Left ventricle myocardium inferior (tissue), 1 donor: Measurements from ENCODE around the gene GRM7. TPM values are rescaled to one million over a fixed set of nuclear protein-coding genes. Genes with fewer than 3 reads are reported as not detected.

ENCODE experiments used
- DNase-seq: peaks from one replicate; pipeline ENCODE4 v3.0.0-alpha.2; 2020
- H3K27ac ChIP-seq: fragments of 200-600 bp; replicated peaks from 2 replicates; pipeline ENCODE4 v1.8.0; 2021
- H3K27me3 ChIP-seq: fragments of 200-600 bp; 2 replicates; pipeline ENCODE4 v1.8.0; 2021; ENCODE audit warnings: low read depth
- H3K36me3 ChIP-seq: fragments of 200-600 bp; 2 replicates; pipeline ENCODE4 v1.8.0; 2021
- H3K4me1 ChIP-seq: fragments of 200-600 bp; 2 replicates; pipeline ENCODE4 v1.8.0; 2021
- H3K4me3 ChIP-seq: fragments of 200-600 bp; 2 replicates; pipeline ENCODE4 v1.8.0; 2021; ENCODE audit warnings: mild to moderate bottlenecking, moderate library complexity
- H3K9me3 ChIP-seq: fragments of 200-600 bp; replicated peaks from 2 replicates; pipeline ENCODE4 v1.8.0; 2021
- intact Hi-C: fragments of 100-400 bp; cut with micrococcal nuclease; formaldehyde crosslinking; loops from one replicate; pipeline ENCODE4 v1.11.0; 2022
- total RNA-seq: library from RNA; stranded (reverse); fragmentation: NEBNext Ultra II Directional; extraction: Animal tissue kit (Norgen Biotek cat#: 25700); gene quantifications from one replicate; pipeline ENCODE4 v1.2.1, GENCODE V29; 2021
- TF ChIP-seq, protein P1 (sequence below): fragments of 200-600 bp; IDR thresholded peaks from 2 replicates; pipeline ENCODE4 v1.8.0; 2021; ENCODE audit warnings: antibody characterized with exemption, mild to moderate bottlenecking, borderline replicate concordance
- donor health status: DM: no; HTN: yes; CAD: no; lungs with severe emphysema.

GRM7 gene
- total RNA-seq, 1 donor from 2014 or later, result not detected

DNA sequence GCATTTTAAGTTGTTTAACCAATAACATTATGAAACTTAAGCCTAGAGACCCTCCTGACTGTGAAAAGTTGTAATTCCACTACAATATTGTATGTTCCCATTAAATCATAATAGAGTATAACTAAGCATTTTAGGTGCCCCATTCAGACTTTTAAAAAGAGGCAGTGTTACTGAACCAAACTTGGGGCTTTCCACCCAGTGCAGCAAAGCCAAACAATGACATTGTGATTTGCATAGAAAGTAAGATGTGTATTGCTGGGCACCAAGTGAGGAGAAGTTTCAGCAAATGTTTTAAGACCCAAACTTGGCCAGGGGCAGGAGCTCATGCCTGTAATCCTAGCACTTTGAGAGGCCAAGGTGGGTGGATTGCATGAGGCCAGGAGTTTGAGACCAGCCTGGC, 706.2 kb downstream of the GRM7 start:
- H3K4me1 ChIP-seq, result no peaks in the 10 kb centered on the region
- intact Hi-C loops, result no loop called here
- no peaks in the 10 kb centered on the region for H3K27me3 ChIP-seq
- TF ChIP-seq, protein P1, sequence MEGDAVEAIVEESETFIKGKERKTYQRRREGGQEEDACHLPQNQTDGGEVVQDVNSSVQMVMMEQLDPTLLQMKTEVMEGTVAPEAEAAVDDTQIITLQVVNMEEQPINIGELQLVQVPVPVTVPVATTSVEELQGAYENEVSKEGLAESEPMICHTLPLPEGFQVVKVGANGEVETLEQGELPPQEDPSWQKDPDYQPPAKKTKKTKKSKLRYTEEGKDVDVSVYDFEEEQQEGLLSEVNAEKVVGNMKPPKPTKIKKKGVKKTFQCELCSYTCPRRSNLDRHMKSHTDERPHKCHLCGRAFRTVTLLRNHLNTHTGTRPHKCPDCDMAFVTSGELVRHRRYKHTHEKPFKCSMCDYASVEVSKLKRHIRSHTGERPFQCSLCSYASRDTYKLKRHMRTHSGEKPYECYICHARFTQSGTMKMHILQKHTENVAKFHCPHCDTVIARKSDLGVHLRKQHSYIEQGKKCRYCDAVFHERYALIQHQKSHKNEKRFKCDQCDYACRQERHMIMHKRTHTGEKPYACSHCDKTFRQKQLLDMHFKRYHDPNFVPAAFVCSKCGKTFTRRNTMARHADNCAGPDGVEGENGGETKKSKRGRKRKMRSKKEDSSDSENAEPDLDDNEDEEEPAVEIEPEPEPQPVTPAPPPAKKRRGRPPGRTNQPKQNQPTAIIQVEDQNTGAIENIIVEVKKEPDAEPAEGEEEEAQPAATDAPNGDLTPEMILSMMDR, result no peak
- no peak for DNase-seq
- H3K9me3 ChIP-seq, result peaks cover 18% of the 10 kb centered on the region
- H3K36me3 ChIP-seq, result no peaks in the 10 kb centered on the region
- no peak overlapping the region for H3K4me3 ChIP-seq
- no peak overlapping the region for H3K27ac ChIP-seq

DNA sequence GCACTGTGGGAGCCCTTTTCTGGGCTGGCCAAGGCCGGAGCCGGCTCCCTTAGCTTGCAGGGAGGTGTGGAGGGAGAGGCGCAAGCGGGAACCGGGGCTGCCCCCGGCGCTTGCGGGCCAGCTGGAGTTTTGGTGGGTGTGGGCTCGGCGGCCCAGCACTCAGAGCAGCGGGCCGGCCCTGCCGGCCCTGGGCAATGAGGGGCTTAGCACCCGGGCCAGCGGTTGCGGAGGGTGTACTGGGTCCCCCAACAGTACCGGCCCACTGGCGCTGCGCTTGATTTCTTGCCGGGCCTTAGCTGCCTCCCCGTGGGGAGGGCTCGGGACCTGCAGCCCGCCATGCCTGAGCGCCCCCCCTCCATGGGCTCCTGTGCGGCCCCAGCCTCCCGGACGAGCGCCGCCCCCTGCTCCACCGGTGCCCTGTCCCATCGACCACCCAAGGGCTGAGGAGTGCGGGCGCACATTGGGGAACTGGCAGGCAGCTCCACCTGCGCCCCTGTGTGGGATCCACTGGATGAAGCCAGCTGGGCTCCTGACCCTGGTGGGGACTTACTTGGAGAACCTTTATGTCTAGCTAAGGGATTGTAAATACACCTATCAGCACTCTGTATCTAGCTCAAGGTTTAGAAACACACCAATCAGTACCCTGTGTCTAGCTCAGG, 707.7 kb downstream of the GRM7 start:
- Histone ChIP-seq H3K4me1 (no peaks in the 10 kb centered on the region), H3K27me3 (no peaks in the 10 kb centered on the region), H3K4me3 (no peak overlapping the region), H3K9me3 (peaks cover 20% of the 10 kb centered on the region), H3K36me3 (no peaks in the 10 kb centered on the region), H3K27ac (no peak overlapping the region)
- intact Hi-C loops, result no loop called here
- DNase-seq, result no peak
- TF ChIP-seq, protein P1, result no peak

DNA sequence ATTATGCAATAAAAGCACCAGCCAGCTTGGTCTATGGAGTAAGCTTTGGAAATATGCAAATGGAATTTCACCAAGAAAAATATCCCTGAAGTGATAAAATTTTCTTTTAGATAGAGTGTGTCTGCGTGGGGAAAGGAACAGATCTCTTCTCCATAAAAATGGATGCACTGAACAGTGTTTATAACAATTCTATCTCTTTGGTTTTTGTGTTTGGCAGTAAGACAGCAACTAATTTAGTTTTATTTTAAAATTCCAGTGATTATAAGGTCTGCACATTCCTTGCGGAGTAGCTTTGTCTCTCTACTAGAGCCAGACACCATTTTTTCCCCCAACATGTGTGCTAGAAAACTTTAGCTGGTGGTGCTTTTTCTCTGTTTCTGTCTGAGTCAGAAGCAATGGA, 712.4 kb downstream of the GRM7 start:
- H3K4me3 ChIP-seq, result no peak overlapping the region
- no peaks in the 10 kb centered on the region for H3K36me3 ChIP-seq
- intact Hi-C loops, result no loop called here
- H3K27me3 ChIP-seq, result no peaks in the 10 kb centered on the region
- peaks cover 5% of the 10 kb centered on the region for H3K4me1 ChIP-seq
- no peak for DNase-seq
- TF ChIP-seq, protein P1, result no peak
- H3K27ac ChIP-seq, result peak overlapping the region; percentile 16
- H3K9me3 ChIP-seq, result peaks cover 20% of the 10 kb centered on the region

DNA sequence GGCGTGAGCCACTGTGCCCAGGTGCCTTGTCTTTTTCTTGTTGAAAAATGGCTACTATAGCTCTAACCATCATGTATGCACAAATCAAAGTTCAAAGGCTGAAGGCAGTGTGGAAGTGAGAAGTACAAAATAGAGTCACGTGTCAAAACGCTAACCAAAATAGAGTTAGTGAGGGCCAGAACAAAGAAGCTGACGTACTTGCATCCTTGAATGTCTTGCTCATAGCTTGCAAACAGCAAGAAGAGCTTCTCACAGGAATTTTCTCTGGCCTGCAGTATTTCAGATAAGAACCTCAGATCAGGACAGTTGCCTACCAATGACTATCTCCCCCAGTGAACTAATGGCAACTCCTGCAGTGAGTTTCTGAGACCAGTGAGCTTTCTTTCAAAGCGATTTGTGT, 713.5 kb downstream of the GRM7 start:
- no peaks in the 10 kb centered on the region for H3K36me3 ChIP-seq
- H3K27me3 ChIP-seq, result no peaks in the 10 kb centered on the region
- peaks cover 20% of the 10 kb centered on the region for H3K9me3 ChIP-seq
- no peak overlapping the region for H3K27ac ChIP-seq
- DNase-seq, result no peak
- H3K4me1 ChIP-seq, result peaks cover 5% of the 10 kb centered on the region
- intact Hi-C loops, result no loop called here
- H3K4me3 ChIP-seq, result no peak overlapping the region
- TF ChIP-seq, protein P1, result no peak

DNA sequence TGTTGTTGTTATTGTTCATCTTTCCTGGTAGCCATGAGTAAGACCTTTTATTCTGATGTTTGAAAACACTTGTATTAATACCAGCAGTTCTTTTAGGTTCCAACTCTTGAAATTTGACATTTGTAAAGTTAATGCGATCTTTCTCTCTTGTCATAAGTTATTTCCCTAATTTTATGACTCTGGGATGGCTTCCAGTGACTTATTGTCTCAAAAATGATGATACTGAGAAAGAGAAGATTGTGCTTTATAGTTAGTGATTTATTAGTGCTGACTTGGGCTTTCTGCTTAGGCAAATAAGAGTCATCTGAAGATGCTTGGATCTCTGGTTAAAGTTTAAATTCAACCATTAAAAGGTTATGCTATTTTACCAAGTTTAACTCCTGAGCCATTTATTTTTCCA, 715.2 kb downstream of the GRM7 start:
- intact Hi-C loops, result no loop called here

More for the DNA sequence above, 715.2 kb downstream of the GRM7 start:
- H3K9me3 ChIP-seq, result peaks cover 12% of the 10 kb centered on the region
- H3K27ac ChIP-seq, result no peak overlapping the region
- peaks cover 5% of the 10 kb centered on the region for H3K4me1 ChIP-seq
- H3K27me3 ChIP-seq, result no peaks in the 10 kb centered on the region
- no peak overlapping the region for H3K4me3 ChIP-seq
- H3K36me3 ChIP-seq, result no peaks in the 10 kb centered on the region
- TF ChIP-seq, protein P1, result no peak
- no peak for DNase-seq
